ENCODE measurements around the gene SGPL1. TPM values are rescaled to one million over a fixed set of nuclear protein-coding genes. Genes with fewer than 3 reads are reported as not detected.

The SGPL1 gene
- total and polyA plus RNA-seq, 10 of the 15 experiments (the other 5 are each of a cell fraction or from before 2014, with no cell fraction given), result 4.9 to 20.7 (median 10.6) TPM

- Histone ChIP-seq H3K27me3 (replicated peaks in 1 of 2; ENCODE audit: control insufficient read depth in 2 of 2, insufficient read depth in 2 of 2, low read length in 1 of 2) (no peaks in the 10 kb centered on the region; a peak in 2 of 4 replicates), H2AFZ (ENCODE audit: control insufficient read depth, low read depth, low read length) (no peak overlapping the region), H3K4me1 (ENCODE audit: control insufficient read depth, insufficient read depth, low read length) (no peaks in the 10 kb centered on the region), H4K20me1 (ENCODE audit: control insufficient read depth, insufficient read depth) (no peaks in the 10 kb centered on the region), H3K79me2 (ENCODE audit: control insufficient read depth, insufficient read depth, low read length) (no peaks in the 10 kb centered on the region), H3K9me3 (replicated peaks; ENCODE audit: control insufficient read depth, insufficient read depth, low read length) (no peaks in the 10 kb centered on the region), H3K27ac (ENCODE audit: control insufficient read depth, insufficient read depth) (no peak overlapping the region), H3K4me3 (no peak overlapping the region), H3K4me2 (ENCODE audit: control insufficient read depth, insufficient read depth) (no peak overlapping the region), H3K36me3 (ENCODE audit: control insufficient read depth in 2 of 2, insufficient read depth in 2 of 2, low read length in 1 of 2) (no peaks in the 10 kb centered on the region), H3K9ac (ENCODE audit: control insufficient read depth, insufficient read depth, low read length) (no peak overlapping the region)
- POLR2A ChIA-PET, result no interaction called here
- no TSS peak for BruUV-seq (replicated peaks)
- RAD21 ChIA-PET (ENCODE audit: unreplicated experiment), result no interaction called here
- intact Hi-C loops (cut with micrococcal nuclease; ENCODE audit: unreplicated experiment) (no loop called here), in situ Hi-C loops (cut with MboI) (no loop called here)
- 0% methylated on average over 4 of the region's 4 CpGs for WGBS (ENCODE audit: insufficient coverage, insufficient replicate concordance, low lambda C conversion rate, missing lambda C conversion rate)
- no peak for TF ChIP-seq NFYB (IDR thresholded peaks at IDR 0.05; ENCODE audit: insufficient read depth, low read depth, low read length)
- TF ChIP-seq ZNF622 (IDR thresholded peaks at IDR 0.05), result no peak
- TF ChIP-seq KDM1A (IDR thresholded peaks at IDR 0.05; ENCODE audit: borderline replicate concordance), result no peak
- no peak for TF ChIP-seq IKZF2 (IDR thresholded peaks at IDR 0.05)
- TF ChIP-seq ZBTB33 (IDR thresholded peaks at IDR 0.05), result no peak
- TF ChIP-seq PKNOX1 (IDR thresholded peaks at IDR 0.05), result no peak
- no peak for TF ChIP-seq MAX (IDR thresholded peaks at IDR 0.05; ENCODE audit: low read depth, low read length)
- no peak for TF ChIP-seq TARDBP (IDR thresholded peaks at IDR 0.05; ENCODE audit: borderline replicate concordance)
- no peak for TF ChIP-seq STAT1 (conservative IDR thresholded peaks at IDR 0.05)
- TF ChIP-seq MLLT1 (IDR thresholded peaks at IDR 0.05), result no peak
- TF ChIP-seq JUND (IDR thresholded peaks at IDR 0.05; ENCODE audit: low read depth, low read length), result no peak
- TF ChIP-seq SREBF2 (IDR thresholded peaks at IDR 0.05; ENCODE audit: low read length), result no peak
- no peak for TF ChIP-seq REST (IDR thresholded peaks at IDR 0.05; ENCODE audit: low read depth, low read length)
- TF ChIP-seq KAT2A (conservative IDR thresholded peaks at IDR 0.05; ENCODE audit: control insufficient read depth, low read depth, low read length), result no peak
- TF ChIP-seq RAD21 (IDR thresholded peaks at IDR 0.05; ENCODE audit: insufficient read depth, low read depth, low read length), result no peak
- TF ChIP-seq MEF2A (IDR thresholded peaks at IDR 0.05; ENCODE audit: insufficient read depth, low read depth, low read length), result no peak
- TF ChIP-seq CREB1 (IDR thresholded peaks at IDR 0.05; ENCODE audit: low read depth), result no peak
- SMC1A ChIA-PET (ENCODE audit: uncharacterized antibody, unreplicated experiment), result no interaction called here
- CTCF ChIA-PET, result interaction anchor here (1.2 kb wide), 1 partner anchor 321 kb away, joined by 5 read pairs; no protein-coding TSS in a partner anchor
- DNase-seq (ENCODE audit: low read depth, low spot score) (no peak), FAIRE-seq (no peak), ATAC-seq (no peak)
Measured at GRCh38 chr10:70782086-70782745, 33.5 kb upstream of the SGPL1 start.

All from GM12878 (cell line).